SK-N-MC (cell line): ENCODE measurements around the gene ZBTB46.

Experiments used
- EZH2 ChIP-seq: fragments of 200-600 bp; sonication (generic); IDR thresholded peaks from one replicate; pipeline ENCODE4 v1.6.1; 2017; ENCODE audit warnings: antibody characterized with exemption
- FOXP2 ChIP-seq: optimal IDR thresholded peaks from 2 replicates; pipeline ENCODE3; 2011; ENCODE audit warnings: mild to moderate bottlenecking, moderate library complexity; ENCODE audit not compliant: insufficient read depth; ENCODE audit errors: extremely low read length, control extremely low read depth
- POLR2AphosphoS5 ChIP-seq: IDR thresholded peaks from 2 replicates; pipeline ENCODE4 v1.6.1; 2012; ENCODE audit warnings: mild to moderate bottlenecking, low read depth, low read length, borderline replicate concordance

DNA sequence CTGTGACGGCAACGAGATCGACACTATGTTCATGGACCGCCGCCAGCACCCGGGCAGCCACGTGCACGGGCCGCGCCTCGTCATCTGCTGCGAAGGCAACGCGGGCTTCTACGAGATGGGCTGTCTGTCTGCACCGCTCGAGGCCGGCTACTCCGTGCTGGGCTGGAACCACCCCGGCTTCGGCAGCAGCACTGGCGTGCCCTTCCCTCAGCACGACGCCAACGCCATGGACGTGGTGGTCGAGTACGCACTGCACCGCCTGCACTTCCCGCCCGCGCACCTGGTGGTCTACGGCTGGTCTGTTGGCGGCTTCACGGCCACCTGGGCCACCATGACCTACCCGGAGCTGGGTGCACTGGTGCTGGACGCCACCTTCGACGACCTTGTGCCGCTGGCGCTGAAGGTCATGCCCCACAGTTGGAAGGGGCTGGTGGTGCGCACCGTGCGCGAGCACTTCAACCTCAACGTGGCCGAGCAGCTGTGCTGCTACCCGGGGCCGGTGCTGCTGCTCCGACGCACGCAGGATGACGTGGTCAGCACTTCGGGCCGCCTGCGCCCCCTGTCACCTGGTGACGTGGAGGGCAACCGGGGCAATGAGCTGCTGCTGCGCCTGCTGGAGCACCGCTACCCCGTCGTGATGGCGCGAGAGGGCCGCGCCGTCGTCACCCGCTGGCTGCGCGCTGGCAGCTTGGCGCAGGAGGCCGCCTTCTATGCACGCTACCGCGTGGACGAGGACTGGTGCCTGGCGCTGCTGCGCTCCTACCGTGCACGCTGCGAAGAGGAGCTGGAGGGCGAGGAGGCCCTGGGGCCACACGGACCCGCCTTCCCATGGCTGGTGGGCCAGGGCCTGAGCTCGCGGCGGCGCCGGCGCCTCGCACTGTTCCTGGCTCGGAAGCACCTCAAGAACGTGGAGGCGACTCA is 31.2 kb upstream of the ZBTB46 start:
- TF ChIP-seq POLR2AphosphoS5: no peak
- no peak for TF ChIP-seq EZH2
- no peak for TF ChIP-seq FOXP2
